HG03025 (cell line): ENCODE measurements around the gene AP5S1.
"Not testable (repeated sequence)": the region's sequence is repeated elsewhere in the genome, so short reads cannot be mapped to it uniquely, and the experiment has no call there.

Source experiments
- ATAC-seq: cut with Tn5 transposase; IDR thresholded peaks from one replicate; pipeline ENCODE4 v1.9.1; 2021; ENCODE audit warnings: mild to moderate bottlenecking, moderate library complexity; ENCODE audit not compliant: unreplicated experiment, low FRiP score

AP5S1 gene

DNA sequence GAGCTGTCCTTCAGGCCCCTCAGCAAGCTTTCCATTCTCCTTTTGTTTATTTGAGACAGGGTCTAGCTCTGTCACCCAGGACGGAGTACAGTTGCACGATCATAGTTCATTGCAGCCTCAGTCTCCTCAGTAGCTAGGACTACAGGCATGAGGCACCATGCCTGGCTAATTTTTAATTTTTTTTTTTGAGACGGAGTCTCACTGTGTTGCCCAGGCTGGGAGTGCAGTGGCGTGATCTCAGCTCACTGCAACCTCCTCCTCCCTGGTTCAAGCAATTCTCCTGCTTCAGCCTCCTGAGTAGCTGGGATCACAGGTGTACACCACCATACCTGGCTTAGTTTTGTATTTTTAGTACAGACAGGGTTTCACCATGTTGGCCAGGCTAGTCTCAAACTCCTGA is 31.1 kb upstream of the AP5S1 start:
- ATAC-seq, result not testable (repeated sequence)

DNA sequence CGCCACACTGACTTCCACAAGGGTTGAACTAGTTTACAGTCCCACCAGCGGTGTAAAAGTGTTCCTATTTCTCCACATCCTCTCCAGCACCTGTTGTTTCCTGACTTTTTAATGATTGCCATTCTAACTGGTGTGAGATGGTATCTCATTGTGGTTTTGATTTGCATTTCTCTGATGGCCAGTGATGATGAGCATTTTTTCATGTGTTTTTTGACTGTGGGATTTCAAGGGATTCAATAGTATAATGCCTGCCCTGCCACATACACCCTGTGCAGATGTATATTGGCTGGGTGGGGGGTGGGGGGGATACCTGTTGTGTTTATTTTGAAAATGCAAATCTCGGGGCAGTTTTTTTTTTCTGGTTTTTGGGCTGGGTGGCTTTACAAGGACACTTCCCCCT is 26.2 kb upstream of the AP5S1 start:
- ATAC-seq, result not testable (repeated sequence)

GRCh38 chr20:3794701-3795420 is 25.5 kb upstream of the AP5S1 start:
- no peak for ATAC-seq

DNA sequence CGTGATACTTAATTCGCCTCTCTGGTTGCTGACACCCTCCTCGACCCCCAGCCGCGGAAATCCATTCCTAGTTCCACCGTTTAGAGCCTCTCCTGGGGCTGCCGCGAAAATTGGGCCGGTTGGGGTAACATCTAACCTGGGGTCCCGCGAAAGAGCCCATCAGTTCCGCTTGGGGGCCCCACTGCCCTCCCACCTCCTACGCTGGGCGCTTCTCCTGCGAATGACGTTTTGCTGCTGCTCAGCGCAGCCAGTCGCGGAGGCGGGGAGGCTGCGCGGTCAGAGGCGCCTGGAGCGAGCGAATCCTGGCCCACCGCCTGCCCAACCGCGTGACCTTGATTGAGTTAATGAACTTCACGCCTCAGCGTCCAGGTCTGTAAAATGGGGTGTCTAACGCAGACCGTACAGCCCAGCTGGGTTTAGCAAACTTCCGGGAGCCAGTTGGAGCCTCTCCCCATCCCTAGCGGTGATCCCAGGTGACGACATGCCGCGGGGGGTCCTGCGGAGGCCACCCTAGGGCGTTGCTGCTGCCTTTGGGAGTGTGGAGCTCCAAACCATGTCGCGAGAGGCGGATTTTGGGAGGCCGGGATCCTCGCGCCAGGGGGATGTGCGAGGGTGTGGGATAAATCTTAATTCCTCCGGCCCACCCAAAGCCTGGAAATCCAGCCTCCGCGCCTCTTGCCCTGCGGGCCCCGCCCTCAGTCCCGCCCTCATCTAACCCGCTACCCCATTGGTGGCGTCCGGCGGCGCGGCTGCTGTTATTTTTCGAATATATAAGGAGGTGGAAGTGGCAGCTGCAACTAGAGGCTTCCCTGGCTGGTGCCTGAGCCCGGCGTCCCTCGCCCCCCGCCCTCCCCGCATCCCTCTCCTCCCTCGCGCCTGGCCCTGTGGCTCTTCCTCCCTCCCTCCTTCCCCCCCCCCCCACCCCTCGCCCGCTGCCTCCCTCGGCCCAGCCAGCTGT is 24.6 kb upstream of the AP5S1 start, which contains the start of gene CDC25B:
CDC25B (plus strand) TSS at position 800 of the 958 bp plus-strand sequence. CDS start 222 bp downstream, outside the sequence.
- ATAC-seq, result peak; percentile 61

GRCh38 chr20:3796477-3797225 is 23.7 kb upstream of the AP5S1 start:
- ATAC-seq, result no peak

- ATAC-seq, result no peak
These were observed 23.2 kb upstream of the AP5S1 start for GRCh38 chr20:3797226-3797545.

GRCh38 chr20:3797592-3798372 is 22.6 kb upstream of the AP5S1 start:
- ATAC-seq, result no peak

DNA sequence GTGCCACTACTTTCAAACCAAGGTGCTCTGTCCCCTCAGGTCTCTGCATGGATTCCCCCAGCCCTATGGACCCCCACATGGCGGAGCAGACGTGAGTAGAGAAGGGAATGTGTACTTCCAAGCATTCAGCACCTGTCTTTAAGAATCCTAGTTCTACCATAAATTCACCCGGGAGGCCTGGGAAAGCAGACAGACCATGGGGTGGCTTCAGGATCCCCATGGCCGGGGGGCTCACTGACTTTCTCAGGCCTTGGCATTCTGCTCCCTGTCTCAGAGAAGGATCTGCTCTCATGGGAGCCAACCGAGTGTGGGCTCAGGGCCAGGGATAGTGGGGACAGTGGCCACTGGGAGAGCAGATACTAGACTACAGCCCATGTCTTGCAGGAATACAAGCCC is 22.0 kb upstream of the AP5S1 start:
- ATAC-seq, result no peak

GRCh38 chr20:3798908-3799248 is 21.5 kb upstream of the AP5S1 start:
- ATAC-seq, result no peak

DNA sequence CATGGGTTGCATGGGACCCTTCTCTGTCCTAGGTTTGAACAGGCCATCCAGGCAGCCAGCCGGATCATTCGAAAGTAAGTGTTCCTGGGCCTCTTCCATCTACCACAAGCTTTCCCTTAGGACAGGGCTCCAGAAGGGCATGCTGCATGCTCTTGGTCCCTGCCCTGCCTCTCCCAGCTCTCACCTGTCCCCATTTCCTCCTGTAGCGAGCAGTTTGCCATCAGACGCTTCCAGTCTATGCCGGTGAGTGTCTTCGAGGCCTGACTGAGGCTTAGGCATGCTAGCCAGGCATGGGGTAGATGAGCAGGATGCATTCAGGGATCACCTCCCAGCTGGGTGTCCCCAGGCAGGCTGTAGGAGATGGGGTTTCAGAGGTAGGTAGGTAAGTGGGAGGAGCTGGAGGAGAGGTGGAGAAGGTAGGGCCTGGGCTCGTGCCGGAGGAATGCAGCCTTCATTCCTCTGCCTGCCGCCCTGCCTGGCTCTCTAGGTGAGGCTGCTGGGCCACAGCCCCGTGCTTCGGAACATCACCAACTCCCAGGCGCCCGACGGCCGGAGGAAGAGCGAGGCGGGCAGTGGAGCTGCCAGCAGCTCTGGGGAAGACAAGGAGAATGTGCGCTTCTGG is 20.0 kb upstream of the AP5S1 start:
- no peak for ATAC-seq

DNA sequence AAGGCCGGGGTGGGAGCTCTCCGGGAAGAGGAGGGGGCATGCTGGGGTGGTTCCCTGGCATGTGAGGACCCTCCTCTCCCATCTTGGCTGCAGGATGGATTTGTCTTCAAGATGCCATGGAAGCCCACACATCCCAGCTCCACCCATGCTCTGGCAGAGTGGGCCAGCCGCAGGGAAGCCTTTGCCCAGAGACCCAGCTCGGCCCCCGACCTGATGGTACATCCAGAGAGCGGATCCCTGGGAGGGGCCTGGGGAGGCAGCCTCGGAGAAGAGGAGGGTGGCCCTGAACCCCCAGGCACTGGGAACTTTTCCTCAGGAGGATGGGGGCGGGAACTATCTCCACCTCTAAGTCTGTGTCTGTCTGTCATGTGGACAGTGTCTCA is 19.5 kb upstream of the AP5S1 start:
- ATAC-seq, result no peak

- ATAC-seq, result no peak
These were observed 19.0 kb upstream of the AP5S1 start for GRCh38 chr20:3801299-3801698.

DNA sequence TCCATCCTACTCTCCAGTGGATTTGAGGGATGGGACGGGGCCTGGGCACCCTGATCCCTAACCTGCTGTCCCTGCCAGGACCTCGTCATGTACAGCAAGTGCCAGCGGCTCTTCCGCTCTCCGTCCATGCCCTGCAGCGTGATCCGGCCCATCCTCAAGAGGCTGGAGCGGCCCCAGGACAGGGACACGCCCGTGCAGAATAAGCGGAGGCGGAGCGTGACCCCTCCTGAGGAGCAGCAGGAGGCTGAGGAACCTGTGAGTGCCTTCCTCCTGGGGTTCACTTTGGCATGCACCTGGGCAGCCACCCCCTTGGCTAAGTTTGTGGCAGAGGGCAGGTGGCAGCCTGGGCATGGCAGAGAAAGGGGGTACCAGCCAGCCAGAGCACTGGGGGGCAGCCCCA is 18.5 kb upstream of the AP5S1 start:
- ATAC-seq, result no peak

DNA sequence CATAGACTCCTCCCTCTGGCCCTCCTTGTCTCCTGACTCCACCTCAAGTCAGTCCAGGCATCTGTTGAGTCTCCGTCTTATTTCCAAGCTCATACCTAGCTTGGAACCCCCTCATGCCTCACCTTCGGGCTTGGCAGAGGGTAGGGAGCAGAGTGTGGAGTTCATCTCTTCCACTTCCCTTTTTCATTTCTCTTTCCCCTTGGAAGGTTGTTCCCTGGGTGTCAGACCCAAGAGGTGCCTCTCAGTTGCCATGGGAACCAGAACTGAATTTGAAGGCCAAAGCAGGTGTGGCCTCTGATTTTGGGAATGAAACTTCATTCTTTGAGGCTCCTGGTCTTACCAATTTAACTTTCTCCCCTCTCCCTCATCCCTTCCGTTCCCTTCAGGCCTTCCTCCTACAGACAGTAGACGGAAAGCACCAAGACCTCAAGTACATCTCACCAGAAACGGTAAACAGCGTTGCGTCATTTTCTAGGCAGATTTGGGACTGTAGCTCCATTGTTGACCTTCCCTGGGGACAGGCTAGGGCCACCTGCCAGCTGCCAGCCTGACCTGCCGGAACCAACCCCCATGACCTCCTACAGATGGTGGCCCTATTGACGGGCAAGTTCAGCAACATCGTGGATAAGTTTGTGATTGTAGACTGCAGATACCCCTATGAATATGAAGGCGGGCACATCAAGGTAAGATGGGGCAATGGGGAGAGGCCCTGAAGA is 17.7 kb upstream of the AP5S1 start:
- ATAC-seq, result no peak

GRCh38 chr20:3803289-3803688 is 17.1 kb upstream of the AP5S1 start:
- ATAC-seq, result no peak

DNA sequence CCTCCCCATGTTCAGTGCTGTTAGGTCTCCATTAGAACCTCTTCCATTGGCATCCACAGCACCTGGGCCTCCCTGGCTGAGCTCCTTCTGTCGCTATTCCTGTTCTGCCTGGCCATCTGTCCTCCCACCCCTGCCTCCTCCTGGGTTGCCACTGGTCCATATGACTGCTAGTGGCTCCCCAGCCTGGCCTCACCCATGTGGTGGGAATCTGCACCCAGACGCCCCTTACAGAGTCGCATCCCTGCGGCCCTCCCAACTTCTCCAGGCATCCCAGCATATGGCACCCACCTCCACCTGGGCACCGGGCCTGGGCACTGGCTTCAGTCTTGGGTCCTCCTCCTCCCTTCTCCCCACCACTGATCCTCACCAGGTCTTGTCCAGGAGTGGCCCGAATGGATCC is 16.5 kb upstream of the AP5S1 start:
- ATAC-seq, result no peak

DNA sequence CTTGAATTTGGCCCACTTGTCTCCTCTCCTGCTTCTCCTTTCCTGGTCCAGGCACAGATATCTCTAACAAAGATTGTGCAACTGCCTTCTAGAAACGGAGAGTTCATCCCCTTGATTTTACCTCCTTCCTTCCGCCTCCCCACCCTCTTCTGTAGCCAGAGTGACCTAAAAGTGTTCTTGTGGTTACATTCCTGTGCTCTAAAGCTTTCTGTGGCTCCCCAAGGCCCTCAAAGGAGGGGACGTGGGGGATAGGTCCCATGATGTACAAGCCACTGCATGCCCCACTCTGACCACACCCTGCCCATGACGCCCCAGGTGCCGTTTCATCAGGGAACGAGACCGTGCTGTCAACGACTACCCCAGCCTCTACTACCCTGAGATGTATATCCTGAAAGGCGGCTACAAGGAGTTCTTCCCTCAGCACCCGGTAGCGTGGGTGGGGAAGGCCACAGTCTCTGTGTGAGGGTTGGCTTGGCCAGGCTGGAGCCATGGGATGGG is 16.0 kb upstream of the AP5S1 start:
- ATAC-seq, result no peak

DNA sequence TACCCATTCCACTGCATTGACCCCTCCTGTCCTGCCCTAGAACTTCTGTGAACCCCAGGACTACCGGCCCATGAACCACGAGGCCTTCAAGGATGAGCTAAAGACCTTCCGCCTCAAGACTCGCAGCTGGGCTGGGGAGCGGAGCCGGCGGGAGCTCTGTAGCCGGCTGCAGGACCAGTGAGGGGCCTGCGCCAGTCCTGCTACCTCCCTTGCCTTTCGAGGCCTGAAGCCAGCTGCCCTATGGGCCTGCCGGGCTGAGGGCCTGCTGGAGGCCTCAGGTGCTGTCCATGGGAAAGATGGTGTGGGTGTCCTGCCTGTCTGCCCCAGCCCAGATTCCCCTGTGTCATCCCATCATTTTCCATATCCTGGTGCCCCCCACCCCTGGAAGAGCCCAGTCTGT is 15.6 kb upstream of the AP5S1 start:
- no peak for ATAC-seq

GRCh38 chr20:3808544-3808943 is 11.8 kb upstream of the AP5S1 start:
- ATAC-seq, result no peak
